HG03039 (cell line): Measurements from ENCODE around the gene ZNF423.

Experiments used
- ATAC-seq: cut with Tn5 transposase; IDR thresholded peaks from one replicate; pipeline ENCODE4 v1.9.1; 2021; ENCODE audit warnings: mild to moderate bottlenecking, moderate library complexity; ENCODE audit not compliant: unreplicated experiment

Gene ZNF423

GRCh38 chr16:49543631-49543946 lies 312.3 kb downstream of the ZNF423 start:
- ATAC-seq = no peak

- no peak for ATAC-seq
These were observed 312.8 kb downstream of the ZNF423 start for GRCh38 chr16:49542946-49543630.

- ATAC-seq = no peak
These were observed 313.5 kb downstream of the ZNF423 start for GRCh38 chr16:49542391-49542891.

- ATAC-seq = no peak
These were observed 315.1 kb downstream of the ZNF423 start for GRCh38 chr16:49540836-49541235.

GRCh38 chr16:49539758-49540157 lies 316.2 kb downstream of the ZNF423 start:
- no peak for ATAC-seq

GRCh38 chr16:49537924-49538459 lies 317.9 kb downstream of the ZNF423 start:
- no peak for ATAC-seq

GRCh38 chr16:49534901-49535610 lies 320.9 kb downstream of the ZNF423 start:
- ATAC-seq = no peak

GRCh38 chr16:49533422-49533821 lies 322.5 kb downstream of the ZNF423 start:
- no peak for ATAC-seq

GRCh38 chr16:49532873-49533272 lies 323.0 kb downstream of the ZNF423 start:
- ATAC-seq = no peak

- ATAC-seq = no peak
These were observed 323.7 kb downstream of the ZNF423 start for GRCh38 chr16:49531931-49532840.

- no peak for ATAC-seq
These were observed 324.5 kb downstream of the ZNF423 start for GRCh38 chr16:49531425-49531824.

GRCh38 chr16:49530427-49530970 lies 325.4 kb downstream of the ZNF423 start:
- ATAC-seq = no peak

GRCh38 chr16:49529411-49530045 lies 326.4 kb downstream of the ZNF423 start:
- ATAC-seq = no peak

GRCh38 chr16:49528866-49529288 lies 327.0 kb downstream of the ZNF423 start:
- no peak for ATAC-seq

GRCh38 chr16:49528060-49528865 lies 327.6 kb downstream of the ZNF423 start:
- ATAC-seq = no peak

- ATAC-seq = no peak
These were observed 328.3 kb downstream of the ZNF423 start for GRCh38 chr16:49527611-49528010.

GRCh38 chr16:49526860-49527365 lies 329.0 kb downstream of the ZNF423 start:
- ATAC-seq = no peak

- ATAC-seq = no peak
These were observed 331.0 kb downstream of the ZNF423 start for GRCh38 chr16:49524947-49525315.

- no peak for ATAC-seq
These were observed 331.5 kb downstream of the ZNF423 start for GRCh38 chr16:49524216-49524946.
